ENCODE measurements around the gene DNPH1.

DNPH1 gene

DNA sequence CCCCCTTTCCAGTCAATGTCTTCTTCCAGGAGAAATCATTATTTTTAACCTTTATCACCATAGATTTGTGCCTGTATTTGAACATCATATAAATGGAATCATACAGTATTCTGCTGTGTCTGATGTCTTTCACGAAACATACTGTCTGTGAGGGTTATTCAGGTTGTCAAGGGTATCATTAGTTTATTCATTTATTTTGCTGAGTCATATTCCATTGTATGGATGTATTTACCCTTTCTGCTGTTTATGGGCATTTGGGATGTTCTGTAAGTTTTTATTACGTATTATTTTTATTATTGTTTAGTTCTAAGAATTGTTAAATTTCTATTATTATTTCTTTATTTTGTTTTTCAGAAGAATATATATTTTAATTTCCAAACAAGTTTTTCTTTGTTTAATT, 22.0 kb downstream of the DNPH1 start:
- no peak for DNase-seq

DNA sequence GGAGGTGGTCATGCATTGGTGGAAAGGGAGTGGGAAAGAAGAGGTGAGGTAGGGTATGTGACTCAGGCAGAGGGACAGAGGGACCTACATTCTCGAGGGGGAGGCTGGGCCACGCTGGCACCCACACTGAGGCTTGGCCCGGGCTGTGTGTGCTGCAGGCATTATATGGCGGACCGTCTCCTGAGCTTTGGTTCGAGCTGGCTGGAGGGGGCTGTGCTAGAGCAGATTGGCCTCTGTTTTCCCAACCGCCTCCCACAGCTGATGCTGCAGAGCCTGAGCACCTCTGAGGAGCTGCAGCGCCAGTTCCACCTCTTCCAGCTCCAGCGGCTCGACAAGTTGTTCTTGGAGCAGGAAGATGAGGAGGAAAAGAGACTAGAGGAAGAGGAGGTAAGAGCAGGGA, 23.4 kb downstream of the DNPH1 start:
- DNase-seq: no peak

DNA sequence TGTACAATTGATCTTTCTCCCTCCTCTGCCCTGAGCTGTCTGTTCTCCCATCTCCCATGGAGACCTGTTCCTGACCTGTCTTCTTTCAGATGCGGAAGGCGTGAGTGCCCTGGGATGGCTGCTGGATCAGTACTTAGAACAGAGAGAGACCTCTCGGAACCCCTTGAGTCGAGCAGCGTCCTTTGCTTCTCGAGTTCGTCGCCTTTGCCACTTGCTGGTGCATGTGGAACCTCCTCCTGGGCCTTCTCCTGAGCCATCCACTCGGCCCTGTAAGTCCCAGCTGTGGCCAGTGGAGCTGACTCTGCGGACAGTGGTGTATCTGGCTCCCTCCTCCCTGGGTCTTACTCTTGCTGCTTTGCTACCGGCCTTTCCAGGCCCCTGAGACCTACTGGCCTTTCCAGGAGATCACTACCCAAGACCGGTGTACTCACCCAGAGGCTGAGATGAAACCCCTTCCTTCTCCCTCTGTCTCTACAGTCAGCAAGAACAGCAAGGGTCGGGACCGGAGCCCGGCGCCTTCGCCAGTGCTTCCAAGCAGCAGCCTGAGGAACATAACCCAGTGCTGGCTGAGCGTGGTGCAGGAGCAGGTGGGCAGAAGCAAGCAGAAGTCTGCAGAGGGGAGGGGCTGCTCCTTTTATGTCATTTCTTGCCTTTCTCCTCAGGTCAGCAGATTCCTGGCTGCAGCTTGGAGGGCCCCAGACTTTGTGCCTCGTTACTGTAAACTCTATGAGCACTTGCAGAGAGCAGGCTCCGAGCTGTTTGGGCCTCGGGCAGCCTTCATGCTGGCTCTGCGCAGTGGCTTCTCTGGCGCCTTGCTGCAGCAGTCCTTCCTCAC, 24.8 kb downstream of the DNPH1 start:
- DNase-seq: no peak

DNA sequence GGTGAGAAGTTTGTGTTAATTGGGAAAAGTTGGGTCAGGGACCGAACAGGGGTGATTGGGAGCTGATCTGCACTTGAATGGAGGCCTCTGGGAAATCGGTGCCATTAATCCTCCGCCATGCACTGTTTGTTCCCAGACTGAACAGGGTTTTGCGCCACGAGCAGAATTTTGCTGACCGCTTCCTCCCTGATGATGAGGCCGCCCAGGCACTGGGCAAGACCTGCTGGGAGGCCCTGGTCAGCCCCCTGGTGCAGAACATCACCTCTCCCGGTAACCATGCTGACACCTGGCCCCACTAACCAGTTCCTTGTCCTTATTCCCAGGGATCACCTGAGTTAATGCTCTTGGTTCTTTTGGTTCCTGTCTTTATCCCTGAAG, 25.6 kb downstream of the DNPH1 start:
- no peak for DNase-seq

DNA sequence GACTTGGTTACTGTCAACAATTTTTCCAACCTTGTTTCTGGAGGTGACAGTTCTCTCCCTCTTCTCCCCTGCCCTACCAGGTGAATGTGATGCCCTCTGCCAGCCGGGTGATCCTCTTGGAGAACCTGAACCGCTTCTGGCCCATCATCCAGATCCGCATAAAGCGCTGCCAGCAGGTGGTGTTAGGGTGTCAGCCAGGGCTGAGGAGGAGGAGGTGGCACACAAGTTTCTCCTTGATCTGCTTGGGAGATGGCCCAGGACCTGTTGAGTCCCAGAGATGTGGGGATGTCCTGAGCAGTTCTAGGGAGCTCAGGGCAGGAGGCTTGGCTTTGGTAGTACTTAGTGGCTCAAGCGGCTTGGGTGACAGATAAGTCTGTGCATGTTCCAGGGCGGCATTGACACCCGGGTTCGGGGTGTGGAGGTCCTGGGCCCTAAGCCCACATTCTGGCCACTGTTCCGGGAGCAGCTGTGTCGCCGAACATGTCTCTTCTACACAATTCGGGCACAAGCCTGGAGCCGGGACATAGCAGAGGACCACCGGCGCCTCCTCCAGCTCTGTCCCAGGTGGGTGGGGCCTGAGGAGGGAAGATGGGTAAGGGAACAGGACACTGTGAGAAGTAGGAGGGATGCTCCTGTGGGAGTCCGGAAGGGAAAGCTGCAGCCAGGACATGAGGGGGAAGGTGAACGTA, 26.1 kb downstream of the DNPH1 start:
- no peak for DNase-seq

DNA sequence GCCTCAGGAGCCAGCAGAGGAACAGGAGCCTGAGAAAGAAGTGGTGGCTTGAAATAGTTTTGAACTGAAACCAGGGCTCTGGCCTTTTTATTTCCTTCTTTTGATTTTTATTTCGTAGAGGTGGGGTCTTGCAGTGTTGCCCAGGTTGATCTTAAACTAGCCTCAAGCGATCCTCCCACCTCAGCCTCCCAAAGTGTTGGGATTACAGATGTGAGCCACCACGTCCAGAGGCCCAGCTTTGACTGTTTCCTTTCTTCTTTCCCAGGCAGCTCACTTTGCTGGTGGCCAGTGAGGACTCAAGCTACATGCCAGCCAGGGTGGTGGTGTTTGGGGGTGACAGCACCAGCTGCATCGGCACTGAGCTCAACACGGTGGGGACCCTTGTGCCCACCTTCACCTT, 26.8 kb downstream of the DNPH1 start:
- no peak for DNase-seq

DNA sequence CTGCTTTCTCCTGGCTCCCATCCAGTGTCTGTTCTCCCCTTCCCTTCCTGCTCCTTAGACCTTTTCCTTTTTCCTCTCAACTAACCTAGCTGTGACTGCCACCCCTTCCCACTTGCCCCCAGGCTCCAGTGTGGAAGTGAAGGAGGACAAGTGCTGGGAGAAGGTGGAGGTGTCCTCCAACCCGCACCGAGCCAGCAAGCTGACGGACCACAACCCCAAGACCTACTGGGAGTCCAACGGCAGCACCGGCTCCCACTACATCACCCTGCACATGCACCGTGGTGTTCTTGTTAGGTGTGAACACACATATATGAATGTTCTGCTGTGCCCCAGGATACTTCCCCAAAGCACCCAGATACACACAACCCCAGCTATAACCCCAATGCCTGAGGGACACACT, 28.7 kb downstream of the DNPH1 start:
- no peak for DNase-seq

DNA sequence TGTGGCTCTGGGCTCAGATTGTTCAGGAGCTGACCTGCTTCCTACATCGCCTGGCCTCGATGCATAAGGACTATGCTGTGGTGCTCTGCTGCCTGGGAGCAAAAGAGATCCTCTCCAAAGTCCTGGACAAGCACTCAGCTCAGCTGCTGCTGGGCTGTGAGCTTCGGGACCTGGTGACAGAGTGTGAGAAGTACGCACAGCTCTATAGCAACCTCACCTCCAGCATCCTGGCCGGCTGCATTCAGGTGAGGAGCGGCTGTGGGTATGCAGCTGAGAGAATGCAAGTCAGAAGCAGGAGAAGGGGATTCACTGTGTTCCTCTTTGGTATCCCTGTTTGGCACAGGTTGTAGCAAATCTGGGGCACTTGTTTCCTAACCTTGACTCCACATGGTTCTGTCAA, 29.4 kb downstream of the DNPH1 start:
- DNase-seq: no peak

DNA sequence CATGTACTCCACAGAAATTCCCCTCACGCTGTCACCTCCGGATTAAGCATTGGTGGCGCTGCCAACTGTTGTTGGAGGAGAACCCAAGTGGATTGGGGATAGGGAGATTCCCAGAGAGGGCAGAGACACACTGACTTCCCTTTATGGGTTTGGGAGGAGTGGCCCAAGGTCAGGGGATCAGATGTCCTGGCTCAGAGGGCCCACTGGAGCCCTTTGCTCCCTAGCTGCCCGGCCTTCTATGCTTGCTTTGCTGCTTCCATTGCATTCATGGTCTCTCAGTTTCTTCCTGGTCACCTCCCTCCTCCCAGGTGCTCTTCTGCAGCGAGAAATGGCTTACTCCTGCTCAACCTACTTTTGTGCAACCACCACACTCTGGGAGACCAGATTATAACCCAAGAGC, 32.9 kb downstream of the DNPH1 start:
- no peak for DNase-seq

DNA sequence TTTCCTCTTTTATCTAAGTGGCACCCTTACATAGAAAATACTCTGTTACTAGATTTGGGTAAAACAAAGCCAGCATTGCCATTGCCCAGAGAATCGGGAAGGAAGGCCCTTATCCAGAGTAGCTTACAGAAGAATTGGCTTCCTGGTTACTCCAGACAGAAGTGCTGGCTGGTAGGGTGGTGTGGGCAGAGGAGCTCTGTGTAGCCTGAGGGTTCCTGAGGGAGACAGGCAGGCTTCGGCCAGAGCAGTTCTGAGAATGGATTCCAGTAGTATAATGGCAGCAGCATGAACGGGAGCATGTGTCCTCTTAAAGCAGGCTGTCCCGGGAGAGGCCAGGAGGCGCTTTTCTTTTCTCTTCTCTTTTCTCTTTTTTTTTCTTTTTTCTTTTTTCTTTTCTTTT, 35.4 kb downstream of the DNPH1 start:
- no peak for DNase-seq

DNA sequence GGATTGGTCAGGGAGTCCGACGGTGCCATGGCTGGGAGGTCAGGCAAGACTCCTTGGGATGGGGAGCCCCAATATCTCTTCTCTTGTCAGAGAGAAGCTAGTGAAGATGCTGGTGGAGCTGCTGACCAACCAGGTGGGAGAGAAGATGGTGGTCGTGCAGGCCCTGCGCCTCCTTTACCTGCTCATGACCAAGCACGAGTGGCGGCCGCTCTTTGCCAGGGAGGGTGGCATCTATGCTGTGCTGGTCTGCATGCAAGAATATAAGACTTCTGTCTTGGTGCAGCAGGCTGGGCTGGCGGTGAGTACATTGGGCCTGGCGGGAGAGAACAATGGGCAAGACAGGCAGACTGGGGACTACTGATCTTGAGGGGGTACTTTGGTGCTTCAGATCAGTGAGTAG, 36.4 kb downstream of the DNPH1 start:
- no peak for DNase-seq

DNA sequence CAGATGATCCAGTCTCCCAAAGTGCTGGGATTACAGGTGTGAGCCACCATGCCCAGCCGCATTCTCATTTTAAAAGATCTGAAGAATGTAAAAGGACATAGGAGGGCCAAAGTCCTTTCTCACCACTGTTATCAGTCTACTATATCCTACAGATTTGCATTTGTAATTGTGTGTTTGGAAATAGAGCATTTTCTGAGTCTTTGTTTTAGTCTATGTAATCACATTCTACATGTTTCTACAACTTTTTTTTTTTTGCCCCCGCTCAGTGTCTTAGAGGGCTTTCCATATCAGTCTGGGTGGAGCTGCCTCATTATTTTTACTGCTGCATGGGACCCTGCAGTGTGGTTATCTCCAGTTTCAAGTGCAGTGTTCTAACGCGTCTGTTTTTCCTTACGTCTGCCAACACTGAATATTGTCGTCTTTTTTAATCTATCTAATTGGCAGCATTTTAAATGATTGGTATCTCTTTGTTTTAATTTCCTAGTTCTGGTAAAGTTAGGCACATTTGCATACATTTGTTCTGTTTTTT, 39.4 kb downstream of the DNPH1 start:
- no peak for DNase-seq

DNA sequence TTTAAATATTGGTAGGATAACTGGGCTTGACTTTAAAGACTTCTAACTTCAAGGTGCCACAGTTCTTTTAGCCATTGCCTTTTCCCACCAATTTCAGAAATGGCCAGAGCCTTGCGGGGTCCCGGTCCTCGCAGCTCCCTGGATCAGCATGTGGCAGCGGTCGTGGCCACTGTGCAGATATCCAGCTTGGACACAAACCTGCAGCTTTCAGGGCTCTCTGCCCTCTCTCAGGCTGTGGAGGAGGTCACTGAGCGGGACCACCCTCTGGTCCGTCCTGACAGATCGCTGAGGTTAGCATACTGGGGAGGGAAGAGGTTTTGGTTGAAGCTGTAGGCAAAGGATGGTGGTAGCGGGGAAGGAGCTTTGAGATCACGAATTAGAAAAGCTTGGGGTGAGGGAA, 40.9 kb downstream of the DNPH1 start:
- DNase-seq: no peak

DNA sequence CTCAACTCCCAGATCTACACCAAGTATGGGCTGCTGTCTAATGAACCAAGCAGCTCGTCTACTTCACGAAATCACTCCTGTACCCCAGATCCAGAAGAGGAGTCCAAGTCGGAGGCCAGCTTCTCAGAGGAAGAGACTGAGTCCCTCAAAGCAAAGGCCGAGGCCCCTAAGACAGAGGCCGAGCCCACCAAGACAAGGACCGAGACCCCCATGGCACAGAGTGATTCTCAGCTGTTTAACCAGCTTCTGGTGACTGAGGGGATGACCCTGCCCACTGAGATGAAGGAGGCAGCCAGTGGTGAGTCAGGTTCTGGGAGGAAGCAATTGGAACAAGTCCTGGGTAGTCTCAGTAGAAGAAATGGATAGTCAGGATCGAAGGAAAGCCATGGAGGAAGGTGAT, 41.5 kb downstream of the DNPH1 start:
- no peak for DNase-seq

DNA sequence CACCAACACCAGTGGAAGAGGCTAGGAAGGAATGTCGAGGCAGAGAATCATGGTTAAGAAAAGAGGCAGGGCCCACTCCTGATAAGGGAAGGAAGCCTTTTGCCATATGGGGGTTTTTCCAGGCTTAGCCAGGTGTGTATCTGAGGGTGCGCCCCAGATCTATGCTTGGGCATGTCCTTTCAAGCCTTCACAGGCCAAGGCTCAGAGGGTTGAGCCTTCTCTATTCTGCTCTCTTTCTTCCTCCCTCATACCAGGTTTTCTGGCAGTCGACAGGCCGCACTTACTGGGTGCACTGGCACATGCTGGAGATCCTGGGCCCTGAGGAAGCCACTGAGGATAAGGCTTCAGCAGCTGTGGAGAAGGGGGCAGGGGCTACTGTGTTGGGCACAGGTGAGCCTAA, 42.6 kb downstream of the DNPH1 start:
- no peak for DNase-seq

DNA sequence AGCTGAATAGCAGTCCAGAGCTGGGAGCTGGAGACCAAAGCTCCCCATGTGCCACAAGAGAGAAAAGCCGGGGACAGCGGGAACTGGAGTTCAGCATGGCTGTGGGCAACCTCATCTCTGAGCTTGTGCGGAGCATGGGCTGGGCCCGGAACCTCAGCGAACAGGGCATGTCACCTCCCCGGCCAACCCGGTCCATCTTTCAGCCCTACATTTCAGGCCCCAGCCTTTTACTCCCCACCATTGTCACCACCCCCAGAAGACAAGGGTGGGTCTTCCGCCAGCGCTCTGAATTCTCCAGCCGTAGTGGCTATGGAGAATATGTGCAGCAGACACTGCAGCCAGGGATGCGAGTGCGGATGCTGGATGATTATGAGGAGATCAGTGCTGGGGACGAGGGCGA, 43.3 kb downstream of the DNPH1 start:
- DNase-seq: no peak

DNA sequence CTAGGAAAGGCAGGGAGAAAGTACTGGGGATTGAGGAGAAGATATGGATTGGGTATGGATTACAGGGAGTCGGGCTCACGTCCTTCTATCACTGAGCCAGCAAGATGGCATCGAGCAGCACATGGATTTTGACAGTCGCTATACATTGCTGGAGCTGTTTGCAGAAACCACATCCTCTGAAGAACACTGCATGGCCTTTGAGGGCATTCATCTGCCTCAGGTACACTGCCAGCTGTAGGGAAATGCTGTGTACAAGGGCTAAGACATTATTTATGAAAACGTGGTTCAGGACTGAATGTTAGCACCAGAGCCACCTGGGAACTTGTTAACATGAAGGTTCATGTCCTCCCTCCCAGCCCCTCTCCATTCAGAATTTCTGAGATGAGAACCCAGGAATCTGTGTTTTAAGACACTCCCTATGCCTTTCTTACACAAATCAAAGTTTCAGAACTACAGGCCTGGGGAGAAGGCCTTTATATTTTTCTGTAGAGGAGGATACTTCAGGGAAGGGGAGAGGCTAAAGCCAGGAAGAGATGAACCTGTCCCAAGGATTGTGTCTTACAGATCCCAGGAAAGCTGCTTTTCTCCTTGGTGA, 43.8 kb downstream of the DNPH1 start:
- no peak for DNase-seq

DNA sequence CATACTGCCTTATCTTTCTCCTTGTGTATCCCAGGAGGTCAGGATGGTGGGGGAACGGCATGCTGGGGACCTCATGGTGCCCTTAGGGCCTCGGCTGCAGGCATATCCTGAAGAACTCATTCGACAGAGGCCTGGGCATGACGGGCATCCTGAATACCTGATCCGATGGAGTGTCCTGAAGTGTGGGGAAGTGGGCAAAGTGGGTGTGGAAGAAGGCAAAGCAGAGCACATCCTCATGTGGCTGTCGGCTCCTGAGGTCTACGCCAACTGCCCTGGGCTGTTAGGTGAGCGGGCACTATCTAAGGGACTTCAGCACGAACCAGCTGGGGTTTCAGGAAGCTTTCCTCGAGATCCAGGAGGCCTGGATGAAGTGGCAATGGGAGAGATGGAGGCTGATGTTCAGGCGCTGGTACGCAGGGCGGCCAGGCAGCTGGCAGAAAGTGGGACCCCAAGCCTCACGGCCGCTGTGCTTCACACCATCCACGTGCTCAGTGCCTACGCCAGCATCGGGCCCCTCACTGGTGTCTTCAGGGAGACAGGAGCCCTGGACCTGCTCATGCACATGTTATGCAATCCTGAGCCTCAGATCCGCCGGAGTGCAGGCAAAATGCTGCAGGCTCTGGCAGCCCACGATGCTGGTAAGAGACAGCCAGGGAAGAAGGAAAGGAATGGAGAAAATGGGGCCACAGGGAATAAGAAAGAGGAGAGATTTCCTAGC, 44.9 kb downstream of the DNPH1 start:
- DNase-seq: no peak

DNA sequence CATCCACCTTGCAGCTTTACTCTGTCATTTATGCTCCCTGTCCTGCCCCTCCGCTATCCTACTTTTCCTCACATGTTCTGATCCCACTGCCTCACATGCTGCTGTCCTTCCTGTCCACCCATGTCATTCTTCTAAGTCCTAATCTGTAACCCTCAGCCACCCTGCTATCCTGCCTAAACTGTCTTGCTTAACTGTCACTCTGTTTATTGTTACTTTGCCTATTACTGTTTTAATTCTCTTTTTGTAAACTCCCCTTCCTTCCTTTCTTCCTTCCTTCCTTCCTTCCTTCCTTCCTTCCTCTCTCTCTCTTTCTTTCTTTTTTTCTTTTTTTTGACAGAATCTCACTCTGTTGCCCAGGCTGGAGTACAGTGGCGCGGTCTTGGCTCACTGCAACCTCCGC, 45.8 kb downstream of the DNPH1 start:
- DNase-seq: no peak

DNA sequence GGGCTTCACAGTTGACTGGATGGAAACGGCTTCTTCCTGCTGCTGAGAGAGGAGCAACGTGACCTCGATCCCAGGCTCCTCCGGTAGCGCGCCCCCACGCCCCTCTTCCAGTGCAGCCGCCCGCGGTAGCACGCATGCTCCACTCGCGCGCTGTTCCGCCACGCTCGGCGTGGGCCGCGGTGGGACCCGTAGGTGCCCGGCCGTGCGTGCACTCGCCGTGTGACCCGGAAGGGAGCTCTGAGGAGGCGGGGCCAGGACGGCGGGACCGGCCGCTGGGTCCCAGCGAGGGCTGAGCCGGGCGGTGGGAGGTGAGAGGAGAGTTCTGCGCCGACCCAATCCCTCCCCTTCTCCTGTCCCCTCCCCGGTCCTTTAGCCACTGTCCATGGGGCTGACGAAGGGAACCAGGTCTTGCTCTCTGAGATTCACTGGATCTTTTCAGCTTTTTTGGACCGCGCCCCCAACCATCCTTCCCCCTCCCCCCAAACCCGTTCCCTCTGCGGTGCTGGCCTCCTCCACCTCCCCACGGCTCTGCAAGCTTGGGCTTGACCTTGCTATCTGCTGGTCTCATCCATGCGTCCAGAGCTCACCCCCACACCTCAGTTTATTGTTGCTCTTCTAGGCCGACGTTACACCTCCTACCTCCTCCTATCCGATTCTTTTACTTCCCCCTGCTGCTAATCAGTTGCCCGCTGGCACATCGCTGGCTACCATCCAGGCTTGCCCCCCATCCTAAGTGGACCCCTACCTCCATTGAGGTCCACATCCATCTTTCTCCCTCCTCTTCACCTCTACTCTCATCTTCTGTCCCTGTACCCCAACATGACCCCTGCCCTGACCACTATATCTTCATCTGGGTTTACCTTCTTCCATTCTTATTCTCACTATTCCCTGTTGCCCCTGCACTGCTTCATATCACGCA, 47.1 kb downstream of the DNPH1 start, which contains the start of gene CUL9:
TSS of gene CUL9 (plus strand) at position 255 of the 919 bp plus-strand sequence. CDS start 2,115 bp downstream, outside the sequence.
- no peak for DNase-seq

DNA sequence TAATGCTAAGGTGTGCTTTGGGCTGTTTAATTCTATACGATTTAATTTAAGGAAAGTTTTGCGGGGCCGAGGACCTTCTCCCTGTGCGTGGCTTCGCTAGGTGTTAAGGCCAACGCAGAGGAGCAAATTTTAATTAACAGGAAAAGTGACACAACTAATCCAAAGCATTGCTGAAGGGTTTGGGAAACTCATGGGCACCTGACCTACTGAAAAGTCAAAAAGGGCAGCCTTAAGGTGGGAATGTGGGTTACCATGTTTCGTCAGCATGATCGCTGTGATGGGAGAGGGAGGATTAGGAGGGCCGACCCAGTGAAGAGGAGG, 47.7 kb downstream of the DNPH1 start:
- DNase-seq: no peak

DNA sequence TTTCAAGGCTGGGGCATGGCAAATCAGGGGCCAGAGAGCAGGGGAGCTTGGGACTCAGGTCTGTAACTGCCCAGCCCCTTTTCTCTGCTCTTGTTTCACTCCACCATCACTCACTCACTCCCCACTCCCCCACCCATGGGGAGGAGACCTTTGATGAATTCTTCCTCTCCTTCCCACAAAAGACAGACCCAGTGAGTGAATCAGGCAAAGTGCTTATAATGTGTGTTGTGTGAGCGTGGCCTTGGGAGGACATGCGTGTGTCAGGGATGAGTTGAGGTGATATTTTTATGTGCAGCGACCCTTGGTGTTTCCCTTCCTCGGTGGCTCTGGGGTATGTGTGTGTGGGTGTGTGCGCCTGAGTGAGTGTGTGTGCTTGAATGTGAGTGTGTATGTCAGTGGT, 48.3 kb downstream of the DNPH1 start:
- DNase-seq: no peak

Measured in DMS 273 treated with DMSO at 0.1 percent for 48 hours (cell line).